Daoy (cell line): ENCODE measurements around the gene GALNT15. TPM values are rescaled to one million over a fixed set of nuclear protein-coding genes. Genes with fewer than 3 reads are reported as not detected.

ENCODE experiments used
- DNase-seq: peaks from one replicate; pipeline ENCODE4 v3.0.0-alpha.2; 2015; ENCODE audit warnings: low read depth
- total RNA-seq: library from RNA; depleted of rRNA; stranded (reverse); fragments of >200 nt; shearing (Covaris generic); gene quantifications from 2 replicates; pipeline ENCODE4 v1.2.3, GENCODE V29; 2014; rRNA removed

The GALNT15 gene
- total RNA-seq, 1 experiment from 2014 or later: 0.69 TPM

DNA sequence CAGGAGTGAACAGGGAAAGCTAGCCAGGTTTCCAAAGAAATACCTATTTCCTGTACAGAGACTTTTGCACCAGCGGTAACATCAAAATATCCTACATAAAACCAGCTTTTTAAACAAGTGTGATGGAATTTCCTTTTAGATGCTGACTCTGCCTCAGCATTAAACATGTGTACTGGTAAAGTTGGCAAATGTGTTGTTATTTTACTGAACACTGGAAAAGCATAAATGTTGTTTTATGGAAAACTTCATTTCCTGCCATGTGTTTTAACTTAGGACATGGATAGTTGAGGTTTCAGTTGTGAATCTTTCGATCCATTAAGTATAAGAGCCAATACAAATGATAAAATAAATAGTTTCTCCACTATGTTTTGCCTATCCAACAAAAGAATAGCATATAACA is 106.2 kb downstream of the GALNT15 start:
- no peak for DNase-seq

Other genes with a start within 250 kb of the GALNT15 start
- 12.5 and 15.1 TPM in 2 replicates for gene DPH3, start 90.3 kb downstream of the GALNT15 start, total RNA-seq
- 15.1 and 21.4 TPM in 2 replicates for gene OXNAD1, start 90.5 kb downstream of the GALNT15 start, total RNA-seq